Parathyroid adenoma (tissue), 2 donors: ENCODE data around the gene NR5A1.

Source experiments
- H2AFZ ChIP-seq: fragments of 300-600 bp; sonication (generic); one replicate; pipeline ENCODE4 v1.7.0; 2017; ENCODE audit warnings: antibody characterized with exemption, mild to moderate bottlenecking
- H3K27ac ChIP-seq: fragments of 300-600 bp; sonication (generic); one replicate; pipeline ENCODE4 v1.7.0; 2017
- H3K27me3 ChIP-seq: fragments of 300-600 bp; sonication (generic); one replicate; pipeline ENCODE4 v1.7.0; 2017; ENCODE audit warnings: low read length; ENCODE audit not compliant: control insufficient read depth, insufficient read depth
- H3K36me3 ChIP-seq: fragments of 300-600 bp; sonication (generic); one replicate; pipeline ENCODE4 v1.7.0; 2017; ENCODE audit warnings: low read length; ENCODE audit not compliant: control insufficient read depth, insufficient read depth
- H3K4me1 ChIP-seq: fragments of 300-600 bp; sonication (generic); one replicate; pipeline ENCODE4 v1.7.0; 2017; ENCODE audit warnings: control low read depth
- H3K4me2 ChIP-seq: fragments of 300-600 bp; sonication (generic); one replicate; pipeline ENCODE4 v1.7.0; 2017; ENCODE audit warnings: low read length
- H3K4me3 ChIP-seq: fragments of 300-600 bp; sonication (generic); one replicate; pipeline ENCODE4 v1.7.0; 2017; ENCODE audit warnings: low read depth, low read length
- H3K79me2 ChIP-seq: fragments of 300-600 bp; sonication (generic); one replicate; pipeline ENCODE4 v1.7.0; 2017; ENCODE audit warnings: control low read depth
- H3K9ac ChIP-seq: fragments of 300-600 bp; sonication (generic); one replicate; pipeline ENCODE4 v1.7.0; 2017; ENCODE audit warnings: mild to moderate bottlenecking
- H3K9me3 ChIP-seq: fragments of 300-600 bp; sonication (generic); one replicate; pipeline ENCODE4 v1.7.0; 2017; ENCODE audit warnings: low read length; ENCODE audit not compliant: control insufficient read depth
- CTCF ChIP-seq: fragments of 300-600 bp; sonication (generic); IDR thresholded peaks from one replicate; pipeline ENCODE4 v1.7.0; 2017; ENCODE audit warnings: antibody characterized with exemption, mild to moderate bottlenecking
- donor health status: primary hyperparathyroidism.

Gene NR5A1

DNA sequence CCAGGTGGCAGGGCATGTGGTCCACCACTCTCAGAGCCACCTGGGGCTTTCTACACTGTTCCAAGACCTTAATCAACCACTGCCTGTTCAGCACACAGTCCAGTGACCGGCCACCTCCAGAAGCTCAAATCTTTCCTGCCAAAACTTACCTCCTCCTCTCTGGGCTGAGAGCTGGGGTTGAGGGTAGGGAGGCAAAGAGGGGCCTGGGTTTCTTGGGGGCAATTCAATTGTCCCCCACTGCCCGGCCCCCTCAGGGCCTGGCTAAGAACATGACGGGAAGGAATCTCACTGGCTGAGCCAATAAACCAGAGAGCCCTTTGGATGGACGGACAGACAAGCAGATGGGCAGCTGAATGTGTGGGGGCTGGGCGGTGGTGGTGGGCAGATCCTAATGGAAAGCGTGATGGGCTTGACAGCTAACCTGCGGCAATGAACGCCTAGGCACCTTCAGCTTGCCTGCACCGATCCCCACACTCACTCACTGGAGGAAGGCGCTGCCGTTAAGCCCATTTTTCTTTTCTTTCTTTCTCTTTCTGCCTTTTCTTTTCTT lies 5.4 kb downstream of the NR5A1 start:
- Histone ChIP-seq H2AFZ (no peak overlapping the region), H3K27ac (no peak overlapping the region), H3K4me3 (no peak overlapping the region), H3K9ac (no peak overlapping the region), H3K9me3 (no peaks in the 10 kb centered on the region), H3K4me2 (no peak overlapping the region), H3K4me1 (no peaks in the 10 kb centered on the region), H3K36me3 (no peaks in the 10 kb centered on the region), H3K79me2 (no peaks in the 10 kb centered on the region), H3K27me3 (peaks cover 8% of the 10 kb centered on the region)
- no peak for TF ChIP-seq CTCF

GRCh38 chr9:124500796-124501611 lies 6.2 kb downstream of the NR5A1 start:
- Histone ChIP-seq H3K4me1 (no peaks in the 10 kb centered on the region), H3K9me3 (no peaks in the 10 kb centered on the region), H3K4me3 (no peak overlapping the region), H3K9ac (no peak overlapping the region), H3K4me2 (no peak overlapping the region), H2AFZ (no peak overlapping the region), H3K27me3 (peaks cover 8% of the 10 kb centered on the region), H3K79me2 (no peaks in the 10 kb centered on the region), H3K27ac (no peak overlapping the region), H3K36me3 (no peaks in the 10 kb centered on the region)
- no peak for TF ChIP-seq CTCF

- H3K79me2 ChIP-seq = no peaks in the 10 kb centered on the region
- no peaks in the 10 kb centered on the region for H3K9me3 ChIP-seq
- TF ChIP-seq CTCF = no peak
- no peak overlapping the region for H3K4me3 ChIP-seq
- no peak overlapping the region for H3K9ac ChIP-seq
- H2AFZ ChIP-seq = no peak overlapping the region
- no peak overlapping the region for H3K27ac ChIP-seq
- peaks cover 8% of the 10 kb centered on the region for H3K27me3 ChIP-seq
- no peaks in the 10 kb centered on the region for H3K4me1 ChIP-seq
- H3K36me3 ChIP-seq = no peaks in the 10 kb centered on the region
- H3K4me2 ChIP-seq = no peak overlapping the region
Observed at GRCh38 chr9:124500028-124500795, 7.0 kb downstream of the NR5A1 start.

DNA sequence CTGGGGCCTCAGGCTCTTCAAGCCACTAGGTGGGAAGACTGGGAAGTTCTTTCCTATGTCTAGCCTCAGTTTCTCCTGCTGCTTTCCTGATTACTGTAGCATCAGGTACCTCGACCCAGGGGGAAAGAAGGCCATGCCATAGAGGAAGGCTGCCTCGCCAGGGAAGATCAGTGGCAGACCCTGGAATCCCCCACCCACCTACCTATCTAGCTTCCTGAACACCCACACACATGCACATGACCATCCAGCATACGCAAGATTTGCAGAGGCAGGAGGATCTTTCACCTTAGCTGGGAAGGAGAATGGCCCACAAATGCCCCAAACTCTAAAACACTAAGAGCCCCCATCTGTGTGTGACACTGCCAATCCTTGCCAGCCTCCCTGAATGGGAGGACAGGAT lies 8.0 kb downstream of the NR5A1 start:
- no peak overlapping the region for H2AFZ ChIP-seq
- no peak overlapping the region for H3K27ac ChIP-seq
- H3K4me1 ChIP-seq = no peaks in the 10 kb centered on the region
- peaks cover 8% of the 10 kb centered on the region for H3K27me3 ChIP-seq
- H3K4me2 ChIP-seq = no peak overlapping the region
- H3K36me3 ChIP-seq = no peaks in the 10 kb centered on the region
- no peaks in the 10 kb centered on the region for H3K9me3 ChIP-seq
- no peak overlapping the region for H3K4me3 ChIP-seq
- no peaks in the 10 kb centered on the region for H3K79me2 ChIP-seq
- TF ChIP-seq CTCF = no peak
- no peak overlapping the region for H3K9ac ChIP-seq
